Parathyroid adenoma (tissue), 2 donors: ENCODE data around the gene MUC21.

Source experiments
- H2AFZ ChIP-seq: fragments of 300-600 bp; sonication (generic); one replicate; pipeline ENCODE4 v1.7.0; 2017; ENCODE audit warnings: antibody characterized with exemption, mild to moderate bottlenecking
- H3K27ac ChIP-seq: fragments of 300-600 bp; sonication (generic); one replicate; pipeline ENCODE4 v1.7.0; 2017
- H3K27me3 ChIP-seq: fragments of 300-600 bp; sonication (generic); one replicate; pipeline ENCODE4 v1.7.0; 2017; ENCODE audit warnings: low read length; ENCODE audit not compliant: control insufficient read depth, insufficient read depth
- H3K36me3 ChIP-seq: fragments of 300-600 bp; sonication (generic); one replicate; pipeline ENCODE4 v1.7.0; 2017; ENCODE audit warnings: low read length; ENCODE audit not compliant: control insufficient read depth, insufficient read depth
- H3K4me1 ChIP-seq: fragments of 300-600 bp; sonication (generic); one replicate; pipeline ENCODE4 v1.7.0; 2017; ENCODE audit warnings: control low read depth
- H3K4me2 ChIP-seq: fragments of 300-600 bp; sonication (generic); one replicate; pipeline ENCODE4 v1.7.0; 2017; ENCODE audit warnings: low read length
- H3K4me3 ChIP-seq: fragments of 300-600 bp; sonication (generic); one replicate; pipeline ENCODE4 v1.7.0; 2017; ENCODE audit warnings: low read depth, low read length
- H3K79me2 ChIP-seq: fragments of 300-600 bp; sonication (generic); one replicate; pipeline ENCODE4 v1.7.0; 2017; ENCODE audit warnings: control low read depth
- H3K9ac ChIP-seq: fragments of 300-600 bp; sonication (generic); one replicate; pipeline ENCODE4 v1.7.0; 2017; ENCODE audit warnings: mild to moderate bottlenecking
- H3K9me3 ChIP-seq: fragments of 300-600 bp; sonication (generic); one replicate; pipeline ENCODE4 v1.7.0; 2017; ENCODE audit warnings: low read length; ENCODE audit not compliant: control insufficient read depth
- CTCF ChIP-seq: fragments of 300-600 bp; sonication (generic); IDR thresholded peaks from one replicate; pipeline ENCODE4 v1.7.0; 2017; ENCODE audit warnings: antibody characterized with exemption, mild to moderate bottlenecking
- donor health status: primary hyperparathyroidism.

MUC21 gene

GRCh38 chr6:31031095-31031494 lies 47.6 kb downstream of the MUC21 start:
- Histone ChIP-seq H3K36me3 (no peaks in the 10 kb centered on the region), H3K27ac (no peak overlapping the region), H3K4me1 (no peaks in the 10 kb centered on the region), H2AFZ (no peak overlapping the region), H3K79me2 (no peaks in the 10 kb centered on the region), H3K9me3 (no peaks in the 10 kb centered on the region), H3K9ac (no peak overlapping the region), H3K27me3 (no peaks in the 10 kb centered on the region), H3K4me2 (no peak overlapping the region), H3K4me3 (no peak overlapping the region)
- no peak for TF ChIP-seq CTCF

- no peak overlapping the region for H3K9ac ChIP-seq
- H3K4me3 ChIP-seq, result no peak overlapping the region
- no peaks in the 10 kb centered on the region for H3K79me2 ChIP-seq
- no peaks in the 10 kb centered on the region for H3K9me3 ChIP-seq
- H3K4me1 ChIP-seq, result no peaks in the 10 kb centered on the region
- no peak overlapping the region for H3K4me2 ChIP-seq
- H3K36me3 ChIP-seq, result no peaks in the 10 kb centered on the region
- TF ChIP-seq CTCF, result no peak
- H3K27me3 ChIP-seq, result no peaks in the 10 kb centered on the region
- H2AFZ ChIP-seq, result no peak overlapping the region
- H3K27ac ChIP-seq, result no peak overlapping the region
Observed at GRCh38 chr6:31033075-31033474, 49.6 kb downstream of the MUC21 start.

DNA sequence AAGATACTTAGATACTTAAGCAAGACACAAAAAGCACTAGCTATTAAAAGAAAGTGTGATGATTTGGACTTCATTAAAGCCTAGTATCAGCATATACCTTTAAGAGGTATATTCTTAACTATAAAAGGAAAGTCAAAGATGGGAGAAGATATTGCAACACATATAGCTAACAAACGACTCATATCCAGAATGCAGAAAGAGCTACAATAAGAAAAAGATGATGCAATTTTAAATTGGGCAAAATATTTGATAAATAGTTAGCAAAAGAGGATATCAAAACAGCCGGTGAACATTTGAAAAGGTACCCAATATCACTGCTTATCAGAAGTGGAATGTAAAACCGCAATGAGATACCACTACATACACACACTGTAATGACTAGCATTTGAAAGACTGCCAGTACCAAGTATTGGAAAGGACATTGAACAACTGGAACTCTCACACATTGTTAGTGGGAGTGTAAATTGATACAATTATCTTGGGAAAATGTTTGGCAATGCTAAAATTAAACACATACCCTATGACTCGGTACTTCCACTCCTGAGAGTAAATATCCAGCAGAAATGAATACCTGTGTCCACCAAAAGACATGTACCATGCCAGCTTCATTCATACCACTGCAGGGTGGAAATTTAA lies 52.5 kb downstream of the MUC21 start:
- no peaks in the 10 kb centered on the region for H3K36me3 ChIP-seq
- H2AFZ ChIP-seq, result no peak overlapping the region
- H3K4me3 ChIP-seq, result no peak overlapping the region
- H3K4me2 ChIP-seq, result no peak overlapping the region
- TF ChIP-seq CTCF, result no peak
- H3K9ac ChIP-seq, result no peak overlapping the region
- H3K27me3 ChIP-seq, result no peaks in the 10 kb centered on the region
- H3K79me2 ChIP-seq, result no peaks in the 10 kb centered on the region
- H3K9me3 ChIP-seq, result no peaks in the 10 kb centered on the region
- no peaks in the 10 kb centered on the region for H3K4me1 ChIP-seq
- H3K27ac ChIP-seq, result no peak overlapping the region

- Histone ChIP-seq H3K36me3 (no peaks in the 10 kb centered on the region), H3K4me2 (no peak overlapping the region), H3K4me3 (no peak overlapping the region), H2AFZ (peak overlapping the region; percentile 27), H3K4me1 (no peaks in the 10 kb centered on the region), H3K79me2 (no peaks in the 10 kb centered on the region), H3K9me3 (no peaks in the 10 kb centered on the region), H3K27me3 (no peaks in the 10 kb centered on the region), H3K27ac (peak overlapping the region; percentile 25), H3K9ac (no peak overlapping the region)
- TF ChIP-seq CTCF, result no peak
Observed at GRCh38 chr6:31037169-31037568, 53.7 kb downstream of the MUC21 start.

DNA sequence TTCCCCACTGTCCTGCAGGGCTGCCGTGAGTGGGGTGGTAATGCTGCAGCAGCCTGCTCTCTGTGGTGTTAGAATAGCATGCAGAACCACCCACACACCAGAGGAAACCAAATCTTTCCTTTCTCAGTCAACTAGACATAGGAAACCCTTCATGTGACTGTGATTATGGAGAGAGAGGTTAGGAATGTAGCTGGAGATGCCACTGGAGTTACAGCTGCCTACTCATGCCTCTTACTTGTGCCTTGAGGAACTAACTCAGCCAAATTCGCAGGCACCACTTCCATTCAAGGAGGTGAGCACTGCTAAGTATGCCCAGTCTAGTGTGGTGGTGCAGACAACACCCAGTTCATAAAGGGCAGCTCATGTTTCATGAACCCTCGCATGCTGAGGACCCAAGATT lies 54.2 kb downstream of the MUC21 start:
- Histone ChIP-seq H3K36me3 (no peaks in the 10 kb centered on the region), H3K9ac (no peak overlapping the region), H3K27ac (peak overlapping the region; percentile 25), H2AFZ (peak overlapping the region; percentile 27), H3K9me3 (no peaks in the 10 kb centered on the region), H3K27me3 (no peaks in the 10 kb centered on the region), H3K79me2 (no peaks in the 10 kb centered on the region), H3K4me3 (no peak overlapping the region), H3K4me1 (no peaks in the 10 kb centered on the region), H3K4me2 (no peak overlapping the region)
- no peak for TF ChIP-seq CTCF
